ENCODE results near the gene ZDHHC18.

DNA sequence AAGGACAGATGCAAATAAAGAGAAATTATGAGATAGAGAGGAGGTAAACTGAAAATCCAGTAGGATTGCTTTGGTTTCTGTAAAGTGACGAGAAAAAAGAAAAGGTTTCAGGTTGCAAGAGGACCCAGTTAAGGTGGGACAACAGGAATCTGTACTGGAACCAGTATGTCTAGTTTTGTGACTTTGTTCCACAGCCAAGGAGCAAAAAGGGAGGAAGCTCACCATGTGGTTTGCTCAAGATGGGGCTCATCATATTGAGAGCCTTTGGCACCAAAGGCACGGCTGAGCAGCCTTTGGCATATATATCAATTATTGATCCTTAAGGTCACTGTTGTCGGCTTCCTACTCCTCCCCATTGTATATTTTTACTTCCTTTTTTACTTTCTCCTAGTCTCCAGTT is 1.8 kb upstream of the ZDHHC18 start:
- TF ChIP-seq CTCF (conservative IDR thresholded peaks at IDR 0.05; ENCODE audit: low read length): no peak
- no peak for TF ChIP-seq EZH2phosphoT487 (IDR thresholded peaks at IDR 0.05; ENCODE audit: borderline replicate concordance, low read depth, low read length)

All from OCI-LY7 (cell line).